Stimulated activated naive CD8-positive, alpha-beta T cell treated with anti-CD3 and anti-CD28 coated beads, Interleukin-15, amount 100 ng/mL, for 72 hours (primary cell): ENCODE data around the gene CCDC177.

Experiments used
- ATAC-seq: fragments of 150-1000 bp; cut with Tn5 transposase; 2 replicates; pipeline ENCODE4 v1.10.0; 2021; ENCODE audit warnings: mild to moderate bottlenecking, moderate library complexity
- DNase-seq, 2 donors: peaks; one replicate each; pipeline ENCODE4 v3.0.0; 2021 to 2022
- H3K27ac Mint-ChIP-seq, 2 donors: one replicate each; pipeline ENCODE4 v1.8.0; 2022; ENCODE audit warnings: mild to moderate bottlenecking in 2 of 2, mixed read lengths in 2 of 2, moderate library complexity in 2 of 2
- H3K27me3 Mint-ChIP-seq: one replicate; pipeline ENCODE4 v1.8.0; 2022; ENCODE audit warnings: mixed read lengths
- H3K4me1 Mint-ChIP-seq: one replicate; pipeline ENCODE4 v1.8.0; 2022; ENCODE audit warnings: mild to moderate bottlenecking, mixed read lengths
- H3K4me3 Mint-ChIP-seq, 2 donors: one replicate each; pipeline ENCODE4 v1.8.0; 2022; ENCODE audit warnings: mild to moderate bottlenecking in 2 of 2, mixed read lengths in 2 of 2, moderate library complexity in 1 of 2
- H3K9me3 Mint-ChIP-seq, 2 donors: one replicate each; pipeline ENCODE4 v1.8.0; 2022; ENCODE audit warnings: mixed read lengths in 2 of 2

The CCDC177 gene

GRCh38 chr14:69581316-69581935 is 6.8 kb upstream of the CCDC177 start:
- ATAC-seq = no peak
- H3K27ac Mint-ChIP-seq = peak overlapping the region in 1 of 2 donors; percentile 22

GRCh38 chr14:69580009-69580577 is 5.4 kb upstream of the CCDC177 start:
- Mint-ChIP-seq H3K9me3 (no peaks in the 10 kb centered on the region), H3K27ac (no peak overlapping the region), H3K27me3 (peaks cover 34% of the 10 kb centered on the region), H3K4me3 (no peak overlapping the region), H3K4me1 (no peaks in the 10 kb centered on the region)
- ATAC-seq (peak; percentile 43), DNase-seq (no peak)

More at GRCh38 chr14:69581316-69581935, 6.8 kb upstream of the CCDC177 start:
- H3K4me1 Mint-ChIP-seq = no peaks in the 10 kb centered on the region
- H3K9me3 Mint-ChIP-seq = no peaks in the 10 kb centered on the region
- no peak overlapping the region for H3K4me3 Mint-ChIP-seq
- H3K27me3 Mint-ChIP-seq = peaks cover 23% of the 10 kb centered on the region
- no peak for DNase-seq

- Mint-ChIP-seq H3K9me3 (no peaks in the 10 kb centered on the region), H3K4me3 (no peak overlapping the region), H3K27ac (no peak overlapping the region), H3K27me3 (peaks cover 34% of the 10 kb centered on the region), H3K4me1 (peaks cover 4% of the 10 kb centered on the region)
- DNase-seq = no peak
- ATAC-seq = no peak
Observed at GRCh38 chr14:69579476-69579875, 4.8 kb upstream of the CCDC177 start.

- no peaks in the 10 kb centered on the region for H3K9me3 Mint-ChIP-seq
Observed at GRCh38 chr14:69574954-69575295, 254 bp upstream of the CCDC177 start.

GRCh38 chr14:69573831-69574262 is 824 bp downstream of the CCDC177 start:
- peaks cover 28% of the 10 kb centered on the region for H3K4me1 Mint-ChIP-seq

More at GRCh38 chr14:69574954-69575295, 254 bp upstream of the CCDC177 start:
- H3K27ac Mint-ChIP-seq = no peak overlapping the region
- peaks cover 67% of the 10 kb centered on the region for H3K27me3 Mint-ChIP-seq
- ATAC-seq (no peak), DNase-seq (no peak)
- H3K4me3 Mint-ChIP-seq = peak overlapping the region; percentile 81 to 85
- peaks cover 28% of the 10 kb centered on the region for H3K4me1 Mint-ChIP-seq

GRCh38 chr14:69573205-69573830 is 1.4 kb downstream of the CCDC177 start:
- Mint-ChIP-seq H3K4me1 (peaks cover 28% of the 10 kb centered on the region), H3K27ac (no peak overlapping the region), H3K9me3 (no peaks in the 10 kb centered on the region), H3K27me3 (peaks cover 83% of the 10 kb centered on the region), H3K4me3 (peak overlapping the region; percentile 50 to 81)
- DNase-seq = no peak
- ATAC-seq = no peak

More at GRCh38 chr14:69573831-69574262, 824 bp downstream of the CCDC177 start:
- H3K27ac Mint-ChIP-seq = no peak overlapping the region
- peak overlapping the region; percentile 50 to 81 for H3K4me3 Mint-ChIP-seq
- ATAC-seq (no peak), DNase-seq (peak in 1 of 2 donors; percentile 17)
- no peaks in the 10 kb centered on the region for H3K9me3 Mint-ChIP-seq
- H3K27me3 Mint-ChIP-seq = peaks cover 78% of the 10 kb centered on the region

- DNase-seq = no peak
- peaks cover 89% of the 10 kb centered on the region for H3K27me3 Mint-ChIP-seq
- H3K4me1 Mint-ChIP-seq = peaks cover 28% of the 10 kb centered on the region
- peak overlapping the region; percentile 44 to 69 for H3K4me3 Mint-ChIP-seq
- no peaks in the 10 kb centered on the region for H3K9me3 Mint-ChIP-seq
- no peak overlapping the region for H3K27ac Mint-ChIP-seq
- ATAC-seq = no peak
Observed at GRCh38 chr14:69572841-69573135, 1.9 kb downstream of the CCDC177 start.

GRCh38 chr14:69572030-69572840 is 2.4 kb downstream of the CCDC177 start:
- peaks cover 94% of the 10 kb centered on the region for H3K27me3 Mint-ChIP-seq
- H3K27ac Mint-ChIP-seq = no peak overlapping the region
- ATAC-seq = no peak
- peaks cover 28% of the 10 kb centered on the region for H3K4me1 Mint-ChIP-seq
- H3K4me3 Mint-ChIP-seq = peak overlapping the region; percentile 44 to 69
- peak in 1 of 2 donors; percentile 12 for DNase-seq
- no peaks in the 10 kb centered on the region for H3K9me3 Mint-ChIP-seq

GRCh38 chr14:69571449-69572029 is 3.1 kb downstream of the CCDC177 start:
- Mint-ChIP-seq H3K27me3 (peaks cover 95% of the 10 kb centered on the region), H3K4me1 (peaks cover 28% of the 10 kb centered on the region), H3K4me3 (peak overlapping the region in 1 of 2 donors; percentile 51)

GRCh38 chr14:69570836-69571330 is 3.8 kb downstream of the CCDC177 start:
- DNase-seq = no peak
- no peak overlapping the region for H3K4me3 Mint-ChIP-seq
- H3K27ac Mint-ChIP-seq = no peak overlapping the region
- H3K27me3 Mint-ChIP-seq = peaks cover 95% of the 10 kb centered on the region
- H3K9me3 Mint-ChIP-seq = no peaks in the 10 kb centered on the region
- H3K4me1 Mint-ChIP-seq = peaks cover 28% of the 10 kb centered on the region
- ATAC-seq = no peak

More at GRCh38 chr14:69571449-69572029, 3.1 kb downstream of the CCDC177 start:
- DNase-seq (no peak), ATAC-seq (no peak)
- H3K9me3 Mint-ChIP-seq = no peaks in the 10 kb centered on the region
- H3K27ac Mint-ChIP-seq = no peak overlapping the region

- no peak for ATAC-seq
- Mint-ChIP-seq H3K9me3 (no peaks in the 10 kb centered on the region), H3K27me3 (peaks cover 96% of the 10 kb centered on the region), H3K4me1 (peaks cover 27% of the 10 kb centered on the region), H3K4me3 (no peak overlapping the region), H3K27ac (no peak overlapping the region)
- no peak for DNase-seq
Observed at GRCh38 chr14:69569859-69570258, 4.8 kb downstream of the CCDC177 start.

- Mint-ChIP-seq H3K4me3 (no peak overlapping the region), H3K9me3 (no peaks in the 10 kb centered on the region), H3K4me1 (peaks cover 10% of the 10 kb centered on the region), H3K27me3 (peaks cover 88% of the 10 kb centered on the region), H3K27ac (no peak overlapping the region)
- ATAC-seq (no peak), DNase-seq (no peak)
Observed at GRCh38 chr14:69567563-69567962, 7.1 kb downstream of the CCDC177 start.

GRCh38 chr14:69561893-69562292 is 12.8 kb downstream of the CCDC177 start:
- ATAC-seq (no peak), DNase-seq (no peak)
- H3K27me3 Mint-ChIP-seq = peaks cover 63% of the 10 kb centered on the region
- no peaks in the 10 kb centered on the region for H3K4me1 Mint-ChIP-seq
- H3K4me3 Mint-ChIP-seq = no peak overlapping the region
- no peak overlapping the region for H3K27ac Mint-ChIP-seq
- no peaks in the 10 kb centered on the region for H3K9me3 Mint-ChIP-seq

GRCh38 chr14:69560826-69561225 is 13.8 kb downstream of the CCDC177 start:
- ATAC-seq = no peak
- no peak overlapping the region for H3K4me3 Mint-ChIP-seq
- no peaks in the 10 kb centered on the region for H3K9me3 Mint-ChIP-seq
- H3K4me1 Mint-ChIP-seq = no peaks in the 10 kb centered on the region
- DNase-seq = no peak
- H3K27ac Mint-ChIP-seq = no peak overlapping the region
- H3K27me3 Mint-ChIP-seq = peaks cover 53% of the 10 kb centered on the region

GRCh38 chr14:69559581-69560011 is 15.1 kb downstream of the CCDC177 start:
- ATAC-seq (no peak), DNase-seq (no peak)
- no peak overlapping the region for H3K27ac Mint-ChIP-seq
- H3K4me1 Mint-ChIP-seq = no peaks in the 10 kb centered on the region
- H3K4me3 Mint-ChIP-seq = no peak overlapping the region
- H3K27me3 Mint-ChIP-seq = peaks cover 40% of the 10 kb centered on the region
- H3K9me3 Mint-ChIP-seq = no peaks in the 10 kb centered on the region
